DMS153 treated with DMSO at 0.1 percent for 48 hours (cell line): ENCODE results near the gene ACSL4.
"Not testable (repeated sequence)": the region's sequence is repeated elsewhere in the genome, so short reads cannot be mapped to it uniquely, and the experiment has no call there.

ENCODE experiments used
- DNase-seq: peaks from one replicate; lab custom pipeline; 2025; ENCODE audit not compliant: unreplicated experiment; lab: John Stamatoyannopoulos, UW

Gene ACSL4

DNA sequence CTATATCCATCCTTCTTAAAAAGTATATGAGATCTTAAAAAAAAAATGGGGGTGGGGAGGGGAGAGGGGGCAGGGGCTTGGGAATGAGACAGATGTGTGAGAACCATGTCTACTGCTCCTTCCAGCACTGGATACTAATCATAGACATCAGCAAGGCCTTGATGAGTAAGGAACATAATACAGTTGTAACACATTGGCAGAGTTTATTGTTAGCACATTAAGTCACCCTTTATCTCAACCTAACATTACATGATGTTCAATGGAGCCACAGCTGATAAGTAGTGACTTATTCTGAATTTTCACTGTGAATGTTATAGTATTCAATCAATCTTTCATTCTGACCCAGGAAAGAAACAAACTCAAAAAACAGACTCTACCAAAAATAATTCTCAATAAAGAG is 60.8 kb downstream of the ACSL4 start:
- no peak for DNase-seq

DNA sequence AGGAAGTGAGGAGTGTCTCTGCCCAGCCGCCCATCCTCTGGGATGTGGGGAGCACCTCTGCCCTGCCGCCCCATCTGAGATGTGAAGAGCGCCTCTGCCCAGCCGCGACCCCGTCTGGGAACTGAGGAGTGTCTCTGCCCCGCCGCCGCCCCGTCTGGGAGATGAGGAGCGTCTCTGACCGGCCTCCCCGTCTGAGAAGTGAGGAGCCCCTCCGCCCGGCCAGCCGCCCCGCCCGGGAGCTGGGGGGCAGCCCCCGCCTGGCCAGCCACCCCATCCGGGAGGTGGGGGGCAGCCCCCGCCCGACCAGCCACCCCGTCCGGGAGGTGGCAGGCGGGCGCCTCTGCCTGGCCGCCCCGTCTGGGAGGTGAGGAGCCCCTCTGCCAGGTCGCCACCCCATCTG is 61.9 kb downstream of the ACSL4 start:
- not testable (repeated sequence) for DNase-seq

DNA sequence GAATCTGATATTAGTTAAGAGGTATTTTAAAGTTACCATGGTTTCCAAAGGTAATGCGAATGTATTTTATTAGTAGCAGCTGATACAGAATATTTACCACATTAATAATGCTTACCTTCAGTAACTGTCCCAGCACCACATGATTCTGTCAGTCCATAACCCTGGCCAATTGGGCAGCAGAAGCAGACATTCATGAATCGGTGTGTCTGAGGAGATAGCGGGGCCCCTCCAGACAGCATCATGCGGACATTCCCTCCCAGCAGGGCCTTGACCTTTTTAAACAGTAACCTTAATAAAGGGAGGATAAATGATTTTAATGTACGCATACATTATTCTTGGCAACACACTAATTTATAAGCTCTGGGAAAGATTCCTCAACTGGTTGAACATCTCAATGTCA is 65.1 kb downstream of the ACSL4 start:
- no peak for DNase-seq

DNA sequence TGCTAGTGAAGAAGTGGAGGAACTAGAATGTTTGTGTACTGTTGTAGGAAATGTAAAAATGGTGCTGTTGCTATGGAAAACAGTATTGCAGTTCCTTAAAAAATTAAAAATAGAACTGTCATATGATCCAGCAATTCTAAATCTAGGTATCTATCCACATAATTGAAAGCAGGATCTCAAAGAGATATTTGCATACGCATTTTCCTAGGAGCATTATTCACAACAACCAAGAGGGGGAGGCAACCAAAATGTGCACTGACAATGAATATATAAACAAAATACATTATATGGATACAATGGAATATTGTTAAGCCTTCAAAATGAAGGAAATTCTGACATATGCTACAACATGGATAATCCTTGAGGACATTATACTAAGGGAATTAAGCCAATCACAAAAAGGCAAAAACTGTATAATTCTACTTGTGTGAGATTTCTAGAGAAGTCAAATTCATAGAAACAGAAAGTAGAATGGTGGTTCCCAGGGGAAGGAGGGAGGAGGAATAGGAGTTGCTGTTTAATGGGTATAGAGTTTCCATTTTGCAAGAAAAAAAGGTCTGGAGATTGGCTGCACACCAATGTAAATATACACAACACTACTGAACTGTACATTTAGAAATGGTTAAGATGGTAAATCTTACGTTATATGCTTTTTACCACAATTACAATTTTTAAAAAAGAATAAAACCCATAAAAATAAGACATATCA is 72.5 kb downstream of the ACSL4 start:
- no peak for DNase-seq

DNA sequence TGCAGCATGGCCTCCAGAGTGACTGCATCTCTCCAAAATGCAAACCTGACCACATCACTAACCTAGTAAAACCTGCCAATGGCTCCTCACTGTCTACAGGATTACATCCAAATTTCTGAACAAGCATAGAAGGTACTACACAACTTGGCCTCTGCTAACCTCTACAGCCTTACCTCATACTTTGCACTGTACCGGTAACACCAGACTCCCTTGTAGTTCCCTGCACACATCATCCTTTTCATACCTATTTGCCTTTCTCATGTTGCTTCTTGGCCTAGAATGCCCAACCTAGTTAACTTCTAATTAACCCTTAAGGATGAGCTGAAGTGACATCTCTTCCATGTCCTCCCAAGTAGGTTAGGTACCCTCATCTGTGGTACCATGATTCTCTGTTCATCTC is 74.7 kb downstream of the ACSL4 start:
- DNase-seq: no peak

DNA sequence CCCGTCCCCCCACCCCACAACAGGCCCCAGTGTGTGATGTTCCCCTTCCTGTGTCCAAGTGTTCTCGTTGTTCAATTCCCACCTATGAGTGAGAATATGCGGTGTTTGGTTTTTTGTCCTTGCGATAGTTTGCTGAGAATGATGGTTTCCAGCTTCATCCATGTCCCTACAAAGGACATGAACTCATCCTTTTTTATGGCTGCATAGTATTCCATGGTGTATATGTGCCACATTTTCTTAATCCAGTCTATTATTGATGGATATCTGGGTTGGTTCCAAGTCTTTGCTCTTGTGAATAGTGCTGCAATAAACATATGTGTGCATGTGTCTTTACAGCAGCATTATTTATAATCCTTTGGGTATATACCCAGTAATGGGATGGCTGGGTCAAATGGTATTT is 75.7 kb downstream of the ACSL4 start:
- not testable (repeated sequence) for DNase-seq

DNA sequence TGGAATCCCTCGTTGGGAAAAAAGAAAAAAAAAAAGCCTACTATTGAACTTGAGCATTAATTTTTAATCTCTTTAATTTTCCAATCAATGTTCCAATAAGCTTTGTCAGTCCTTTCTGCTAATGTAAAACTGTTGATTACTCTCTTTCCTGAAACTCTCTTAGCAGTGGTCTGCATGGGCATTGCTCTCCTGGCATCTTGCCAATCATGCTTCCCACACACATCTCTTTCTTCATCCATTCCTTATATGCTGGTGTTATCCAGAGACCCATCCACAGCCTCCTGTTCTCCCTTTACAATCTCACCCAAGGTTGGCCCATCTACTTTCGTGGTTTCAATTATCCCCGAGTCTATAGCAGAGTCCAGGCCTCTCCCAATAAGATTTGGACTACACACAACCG is 76.3 kb downstream of the ACSL4 start:
- no peak for DNase-seq

DNA sequence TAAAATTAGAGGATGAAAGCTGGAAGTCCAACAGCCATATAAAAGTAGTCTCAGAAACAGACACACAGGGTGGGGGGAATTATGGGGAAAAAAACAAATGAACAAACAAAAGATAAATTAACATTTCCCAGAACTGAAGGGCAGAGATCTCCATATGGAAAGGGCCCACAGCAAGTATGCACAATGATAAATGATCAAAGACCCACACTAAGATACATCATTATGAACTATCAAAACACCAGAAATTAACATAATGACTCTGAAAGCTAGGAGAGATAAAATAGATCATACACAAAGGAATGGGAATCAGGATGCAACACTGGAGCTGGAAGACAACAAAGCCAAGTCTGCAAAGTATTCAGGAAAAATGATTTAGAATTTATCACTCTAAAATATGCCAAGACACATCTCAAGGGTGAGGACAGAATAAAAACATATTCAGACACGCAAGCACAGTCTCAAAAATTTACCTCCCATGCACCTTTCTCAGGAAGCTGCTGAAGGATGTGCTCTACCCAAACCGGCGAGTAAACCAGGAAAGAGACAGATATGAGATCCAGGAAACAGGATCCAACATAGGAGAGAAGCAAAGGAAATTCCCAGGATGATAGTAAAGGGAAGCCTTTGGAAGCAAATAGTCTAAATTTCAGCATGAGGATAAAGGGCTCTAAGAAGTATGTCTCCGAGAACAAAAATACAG is 77.4 kb downstream of the ACSL4 start:
- no peak for DNase-seq

DNA sequence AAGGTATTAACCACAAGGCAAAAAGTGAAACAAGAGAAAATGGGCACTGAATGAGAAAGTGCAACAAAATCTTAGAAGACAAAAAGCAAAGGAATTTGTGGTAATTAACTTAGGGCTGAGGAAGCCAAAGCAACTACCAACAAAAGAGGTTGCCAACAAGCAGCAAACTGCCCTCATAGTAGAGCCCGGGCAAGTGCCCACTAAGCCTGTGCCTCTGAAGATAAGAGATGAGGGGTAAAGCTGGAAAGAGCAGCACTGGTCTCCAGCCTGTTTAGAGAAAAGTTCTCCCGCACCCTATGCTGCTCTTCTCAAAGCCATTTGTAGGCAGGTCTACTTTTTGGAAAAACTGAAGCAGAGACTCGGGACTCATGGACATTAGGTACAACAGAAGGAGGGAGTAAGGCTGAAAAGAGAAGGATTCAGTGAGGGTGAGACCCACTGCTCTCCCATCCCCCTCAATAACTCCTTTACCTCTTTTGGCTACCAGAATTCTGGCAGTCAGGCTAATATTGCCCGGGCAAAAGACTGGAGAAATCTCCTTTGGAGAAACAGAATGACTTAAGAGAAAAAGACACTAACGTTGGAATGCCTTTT is 78.4 kb downstream of the ACSL4 start:
- DNase-seq: no peak

DNA sequence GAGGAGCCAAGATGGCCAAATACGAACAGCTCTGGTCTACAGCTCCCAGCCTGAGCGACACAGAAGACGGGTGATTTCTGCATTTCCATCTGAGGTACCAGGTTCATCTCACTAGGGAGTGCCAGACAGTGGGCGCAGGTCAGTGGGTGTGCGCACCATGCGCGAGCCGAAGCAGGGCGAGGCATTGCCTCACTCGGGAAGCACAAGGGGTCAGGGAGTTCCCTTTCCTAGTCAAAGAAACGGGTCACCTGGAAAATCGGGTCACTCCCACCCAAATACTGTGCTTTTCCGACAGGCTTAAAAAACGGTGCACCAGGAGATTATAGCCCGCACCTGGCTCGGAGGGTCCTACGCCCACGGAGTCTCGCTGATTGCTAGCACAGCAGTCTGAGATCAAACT is 88.4 kb downstream of the ACSL4 start:
- not testable (repeated sequence) for DNase-seq

DNA sequence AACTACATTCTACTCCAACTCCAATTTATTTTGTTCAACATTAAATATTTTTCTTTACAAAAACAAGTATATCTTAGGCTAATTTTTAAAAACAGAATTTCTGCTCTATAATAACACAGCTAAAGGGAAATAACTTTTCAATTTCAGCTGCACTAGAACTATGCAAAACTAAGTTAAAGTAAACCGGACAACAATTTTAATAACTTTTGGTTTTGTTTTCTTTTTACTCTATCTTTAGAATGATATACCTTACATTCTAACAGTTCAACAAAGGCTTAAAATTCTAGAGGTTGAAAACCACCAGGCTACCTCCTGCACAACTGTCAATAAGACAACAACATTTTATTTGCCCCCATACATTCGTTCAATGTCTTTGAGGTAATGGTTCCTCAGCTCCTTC is 89.4 kb downstream of the ACSL4 start:
- DNase-seq: no peak

DNA sequence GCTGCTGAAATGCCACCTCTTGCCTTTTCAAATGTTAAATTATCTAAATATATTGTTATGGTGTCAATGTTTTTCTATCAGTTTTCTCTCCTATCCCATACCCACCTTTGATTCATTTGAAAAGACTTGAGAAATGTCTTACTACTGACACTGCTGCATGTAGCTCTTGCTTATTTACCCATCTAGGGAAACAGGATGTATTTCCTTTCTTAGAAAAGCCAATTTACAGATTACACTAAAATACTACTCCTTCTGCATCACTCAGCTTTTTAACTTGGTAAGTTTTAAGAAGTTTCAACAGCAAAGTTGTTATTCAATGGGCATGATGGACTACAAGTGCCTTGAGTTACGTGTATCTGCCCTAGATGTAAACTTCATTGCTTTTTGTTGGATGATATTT is 94.9 kb downstream of the ACSL4 start:
- no peak for DNase-seq

DNA sequence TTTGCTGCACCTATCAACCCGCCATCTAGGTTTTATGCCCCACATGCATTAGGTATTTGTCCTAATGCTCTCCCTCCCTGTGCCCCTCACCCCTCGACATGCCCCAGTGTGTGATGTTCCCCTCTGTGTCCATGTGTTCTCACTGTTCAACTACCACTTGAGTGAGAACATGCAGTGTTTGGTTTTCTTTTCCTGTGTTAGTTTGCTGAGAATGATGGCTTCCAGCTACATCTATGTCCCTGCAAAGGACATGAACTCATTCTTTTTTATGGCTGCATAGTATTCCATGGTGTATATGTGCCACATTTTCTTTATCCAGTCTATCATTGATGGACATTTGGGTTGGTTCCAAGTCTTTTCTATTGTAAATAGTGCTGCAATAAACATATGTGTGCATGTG is 95.6 kb downstream of the ACSL4 start:
- DNase-seq: not testable (repeated sequence)

DNA sequence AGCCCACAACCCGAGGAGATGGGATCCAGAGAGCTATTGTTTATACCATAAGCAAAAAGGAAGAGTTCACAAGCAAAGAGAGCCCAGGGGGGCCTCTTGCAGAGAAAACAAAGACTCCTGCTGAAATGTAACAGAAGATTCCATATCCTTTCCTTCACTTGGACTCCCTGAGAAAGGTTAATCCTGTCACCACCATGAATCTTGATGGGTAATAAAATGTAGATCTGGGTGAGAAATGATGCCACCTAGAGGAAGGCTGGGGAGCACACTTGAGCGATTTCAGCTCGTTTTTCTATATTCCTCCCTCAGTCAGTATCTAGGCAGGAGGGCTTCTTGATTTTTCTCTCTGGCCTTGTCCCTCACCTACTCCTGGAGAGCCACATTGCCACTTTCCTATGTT is 97.9 kb downstream of the ACSL4 start:
- DNase-seq: peak; percentile 0

DNA sequence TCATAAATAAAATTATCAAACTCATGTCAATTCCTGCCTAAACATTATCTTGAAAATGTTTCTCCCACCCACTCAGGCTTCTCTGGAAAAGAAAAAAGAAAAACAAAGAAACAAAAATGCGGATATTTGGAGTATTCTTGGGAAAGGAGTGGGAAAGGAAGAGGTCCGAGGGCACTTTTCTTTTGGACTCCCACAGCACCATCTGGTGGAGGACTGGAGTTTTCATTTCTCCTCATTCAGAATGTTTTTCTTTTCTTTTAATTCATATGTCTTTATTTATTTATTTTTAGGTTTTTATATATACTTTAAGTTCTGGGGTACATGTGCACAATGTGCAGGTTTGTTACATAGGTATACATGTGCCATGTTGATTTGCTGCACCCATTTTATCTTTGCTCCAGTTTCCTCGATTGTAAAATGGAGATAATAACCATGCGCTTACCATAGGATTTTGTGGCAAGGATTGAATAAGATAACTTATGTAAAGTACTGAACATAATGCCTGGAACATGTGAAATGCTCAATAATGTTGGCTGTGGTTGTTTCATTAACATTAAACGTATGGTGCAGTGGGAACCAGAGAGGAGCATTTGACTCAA is 100.1 kb downstream of the ACSL4 start:
- DNase-seq: no peak

DNA sequence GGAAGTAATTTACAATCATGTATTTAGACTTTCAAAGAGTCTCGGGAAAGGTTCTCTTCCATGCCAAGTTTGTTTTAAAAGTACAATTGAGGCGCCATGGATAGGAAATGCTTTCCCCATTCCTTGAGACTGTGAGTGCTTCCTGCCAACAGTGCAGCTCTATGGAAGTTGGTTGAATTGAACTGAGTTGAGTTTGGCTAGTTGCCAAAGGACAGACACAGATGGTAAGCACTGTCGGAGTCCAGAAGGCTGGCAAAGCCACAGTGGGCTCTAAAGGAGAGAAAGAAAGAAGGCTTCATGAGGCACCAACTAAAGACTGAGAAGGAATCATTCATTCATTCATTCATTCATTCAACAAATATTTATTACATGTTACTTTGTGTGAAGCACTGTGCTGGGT is 103.7 kb downstream of the ACSL4 start:
- DNase-seq: no peak

DNA sequence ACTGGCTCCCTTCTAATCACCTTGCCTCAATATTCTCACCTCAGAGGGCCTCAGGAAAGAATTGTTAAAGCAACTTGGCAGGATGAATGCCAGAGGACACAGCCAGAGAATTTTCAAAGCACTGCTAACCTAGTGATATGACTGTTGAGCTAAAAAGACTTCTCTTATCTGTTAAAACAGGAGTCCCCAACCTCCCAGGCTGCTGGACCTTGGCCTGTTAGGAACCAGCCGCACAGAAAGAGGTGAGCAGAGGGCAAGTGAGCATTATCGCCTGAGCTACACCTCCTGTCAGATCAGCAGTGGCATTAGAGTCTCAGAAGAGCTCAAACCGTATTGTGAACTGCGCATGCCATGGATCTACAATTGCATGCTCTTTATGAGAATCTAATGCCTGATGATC is 106.4 kb downstream of the ACSL4 start:
- DNase-seq: no peak

DNA sequence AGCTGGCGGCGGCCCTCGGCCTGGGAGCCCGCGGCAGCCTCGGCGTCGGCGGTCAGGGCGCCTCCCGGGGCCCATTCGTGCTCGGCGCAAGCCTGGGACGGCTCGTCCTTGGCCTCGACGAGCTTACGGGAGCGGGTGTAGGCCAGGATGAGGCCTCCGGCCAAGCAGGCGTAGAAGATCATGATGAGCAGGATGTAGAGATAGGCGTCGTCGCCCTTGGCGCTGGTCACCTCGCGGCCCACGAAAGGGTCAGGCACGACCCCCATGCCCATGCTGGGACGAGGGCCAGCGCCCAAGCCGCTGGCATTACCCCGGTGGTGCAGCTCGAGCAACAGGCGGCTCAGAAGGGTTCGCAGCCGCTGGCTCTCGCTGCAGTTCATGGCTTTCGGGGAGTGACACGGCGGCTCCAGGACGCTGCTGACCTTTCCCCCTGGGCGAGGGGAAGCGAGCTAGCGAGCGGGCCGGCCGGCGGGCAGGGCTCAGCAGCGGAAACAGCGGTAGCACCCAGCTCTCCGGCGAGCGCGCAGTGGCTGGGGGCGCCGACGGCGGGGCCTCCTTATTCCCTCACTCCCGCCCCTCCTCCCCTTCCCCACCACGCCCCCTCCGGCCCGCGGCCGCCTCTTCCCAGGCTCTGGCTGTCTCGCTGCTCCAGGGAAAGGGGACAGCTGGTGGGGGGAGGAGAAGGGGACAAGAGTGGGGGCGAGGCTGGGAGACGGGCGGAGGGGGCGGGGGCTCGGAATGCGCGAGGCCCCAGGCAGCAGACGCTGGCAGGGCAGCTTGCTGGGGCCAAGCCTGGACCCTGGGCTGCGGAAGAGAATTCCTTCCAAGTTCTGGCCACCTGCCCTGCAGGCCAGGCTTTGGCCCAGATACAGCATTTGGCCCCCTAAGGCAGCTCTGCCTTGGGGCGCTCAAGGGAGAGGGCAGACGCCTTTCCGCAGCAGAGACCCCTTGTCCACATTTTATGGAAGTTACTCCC is 108.1 kb downstream of the ACSL4 start, which contains the start of gene KCNE5:
KCNE5 (minus strand) TSS at position 532 of the 976 bp plus-strand sequence; CDS start at position 380, 152 bp downstream.
- DNase-seq: no peak

DNA sequence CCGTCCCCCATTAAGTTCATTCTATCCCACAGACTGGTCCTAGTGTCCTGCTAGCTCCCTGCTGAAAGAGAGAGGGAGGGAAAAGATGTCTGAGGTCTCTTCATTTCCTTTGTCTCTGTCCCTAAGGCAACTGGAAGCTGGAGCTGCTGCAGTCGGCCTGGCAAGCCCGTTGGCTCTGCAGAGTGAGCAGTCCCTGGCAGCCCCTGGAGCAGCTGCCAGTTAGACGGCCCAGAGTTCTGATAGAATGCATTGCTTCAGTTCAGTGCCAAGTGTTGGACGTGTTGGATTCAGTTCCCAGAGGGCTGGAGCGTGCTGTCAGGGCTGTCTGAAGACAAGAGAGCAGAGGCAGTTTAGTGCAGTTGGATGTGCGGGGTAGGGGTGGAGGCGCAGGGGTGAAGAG is 109.1 kb downstream of the ACSL4 start:
- no peak for DNase-seq

DNA sequence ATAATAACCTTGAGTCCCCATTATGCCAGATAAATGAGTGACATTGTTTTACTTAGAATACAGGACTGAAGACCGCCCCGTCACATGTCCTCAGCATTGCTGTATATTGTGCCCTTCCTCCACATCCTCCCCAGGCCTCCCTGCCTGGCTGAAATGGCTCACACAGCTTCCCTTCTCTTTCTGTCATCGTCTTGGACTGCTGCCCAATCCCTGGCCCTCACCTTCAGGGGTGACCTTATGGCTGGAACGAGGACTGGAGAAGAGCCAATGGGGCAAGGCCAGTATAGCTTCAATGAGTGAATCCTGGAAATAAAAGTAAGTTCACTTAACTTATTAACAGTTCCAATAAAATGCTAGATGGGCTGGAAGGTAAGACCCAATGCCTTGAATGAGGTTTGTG is 110.8 kb downstream of the ACSL4 start:
- no peak for DNase-seq

DNA sequence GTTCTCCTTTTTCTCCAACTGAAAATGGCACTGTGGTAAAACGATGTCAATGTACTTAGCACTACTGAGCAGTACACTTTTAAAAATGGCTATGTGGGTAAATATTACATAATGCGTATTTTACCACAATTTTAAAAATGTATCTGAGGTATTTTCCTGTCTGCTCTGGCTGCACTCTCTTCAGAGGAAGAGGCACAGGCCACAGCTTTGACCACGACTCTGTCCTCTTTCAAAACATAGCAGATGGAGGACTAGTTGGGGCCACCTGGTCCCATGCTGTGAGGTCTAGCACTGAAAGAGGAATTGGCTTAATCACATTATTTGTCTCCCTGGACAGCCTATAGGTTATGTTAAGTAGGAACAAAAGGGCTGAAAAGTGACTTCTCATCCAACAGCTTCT is 113.3 kb downstream of the ACSL4 start:
- DNase-seq: no peak
